ENCODE measurements around the gene SLC37A3.

- TF ChIP-seq POLR2A (IDR thresholded peaks at IDR 0.05) (no peak), CTCF (IDR thresholded peaks at IDR 0.05) (no peak)
Measured at GRCh38 chr7:140317999-140318398, 80.3 kb downstream of the SLC37A3 start.

All from uterus (tissue), 2 donors.